Immature natural killer cell (primary cell): Measurements from ENCODE around the gene CIT. TPM values are rescaled to one million over a fixed set of nuclear protein-coding genes. Genes with fewer than 3 reads are reported as not detected.

Experiments
- DNase-seq, 3 donors: peaks; one replicate each; pipeline ENCODE4 v3.0.0; 2022; ENCODE audit warnings: mixed read lengths in 1 of 3
- H3K27ac Mint-ChIP-seq, 6 donors: one replicate each; pipeline ENCODE4 v1.8.0; 2020; ENCODE audit warnings: mixed read lengths in 6 of 6, mild to moderate bottlenecking in 5 of 6, inconsistent platforms in 4 of 6, moderate library complexity in 3 of 6
- H3K27me3 Mint-ChIP-seq, 3 donors: one replicate each; pipeline ENCODE4 v1.8.0; 2020 to 2021; ENCODE audit warnings: low read depth in 3 of 3, mild to moderate bottlenecking in 3 of 3, mixed read lengths in 3 of 3, moderate library complexity in 3 of 3, inconsistent platforms in 1 of 3
- H3K36me3 Mint-ChIP-seq, 3 donors: one replicate each; pipeline ENCODE4 v1.8.0; 2020; ENCODE audit warnings: mixed read lengths in 3 of 3, inconsistent platforms in 2 of 3, mild to moderate bottlenecking in 2 of 3
- H3K4me1 Mint-ChIP-seq, 2 donors: one replicate each; pipeline ENCODE4 v1.8.0; 2020; ENCODE audit warnings: inconsistent platforms in 2 of 2, mild to moderate bottlenecking in 2 of 2, mixed read lengths in 2 of 2, moderate library complexity in 1 of 2
- H3K4me3 Mint-ChIP-seq, 5 donors: one replicate each; pipeline ENCODE4 v1.8.0; 2020; ENCODE audit warnings: mild to moderate bottlenecking in 5 of 5, mixed read lengths in 5 of 5, inconsistent platforms in 3 of 5, moderate library complexity in 3 of 5
- H3K9me3 Mint-ChIP-seq, 6 donors: one replicate each; pipeline ENCODE4 v1.8.0; 2020; ENCODE audit warnings: mild to moderate bottlenecking in 6 of 6, mixed read lengths in 6 of 6, inconsistent platforms in 4 of 6, moderate library complexity in 3 of 6
- polyA plus RNA-seq, 3 donors: library from polyadenylated mRNA; unstranded; fragments of 300-500 nt; fragmentation: Illumina TruSeq; gene quantifications; one replicate each; pipeline ENCODE4 v1.2.3, GENCODE V29; 2021

CIT gene
- polyA plus RNA-seq, 3 donors from 2014 or later = 0.75 TPM; not detected in 2

- peaks cover 0 to 2% (median 0%) of the 10 kb centered on the region in 3 donors for H3K27me3 Mint-ChIP-seq
- DNase-seq = no peak
- H3K36me3 Mint-ChIP-seq = peaks cover 0 to 7% (median 6%) of the 10 kb centered on the region in 3 donors
- H3K4me1 Mint-ChIP-seq = no peaks in the 10 kb centered on the region
- no peaks in the 10 kb centered on the region for H3K9me3 Mint-ChIP-seq
- no peak overlapping the region for H3K27ac Mint-ChIP-seq
- H3K4me3 Mint-ChIP-seq = no peak overlapping the region
Measured at GRCh38 chr12:119840582-119840981, 36.5 kb downstream of the CIT start.

GRCh38 chr12:119840168-119840567, 37.0 kb downstream of the CIT start:
- H3K4me1 Mint-ChIP-seq = no peaks in the 10 kb centered on the region
- H3K27ac Mint-ChIP-seq = no peak overlapping the region
- H3K4me3 Mint-ChIP-seq = no peak overlapping the region
- H3K36me3 Mint-ChIP-seq = peaks cover 0 to 7% (median 6%) of the 10 kb centered on the region in 3 donors
- H3K9me3 Mint-ChIP-seq = no peaks in the 10 kb centered on the region
- no peak for DNase-seq
- H3K27me3 Mint-ChIP-seq = peaks cover 0 to 2% (median 0%) of the 10 kb centered on the region in 3 donors

GRCh38 chr12:119838826-119839600, 38.1 kb downstream of the CIT start:
- no peak overlapping the region for H3K4me3 Mint-ChIP-seq
- DNase-seq = no peak
- H3K36me3 Mint-ChIP-seq = peaks cover 0 to 7% (median 6%) of the 10 kb centered on the region in 3 donors
- no peaks in the 10 kb centered on the region for H3K9me3 Mint-ChIP-seq
- no peaks in the 10 kb centered on the region for H3K4me1 Mint-ChIP-seq
- no peak overlapping the region for H3K27ac Mint-ChIP-seq
- H3K27me3 Mint-ChIP-seq = peaks cover 0 to 2% (median 0%) of the 10 kb centered on the region in 3 donors

GRCh38 chr12:119836781-119837180, 40.3 kb downstream of the CIT start:
- H3K36me3 Mint-ChIP-seq = peaks cover 0 to 5% (median 4%) of the 10 kb centered on the region in 3 donors
- peaks cover 0 to 2% (median 0%) of the 10 kb centered on the region in 3 donors for H3K27me3 Mint-ChIP-seq
- no peak overlapping the region for H3K27ac Mint-ChIP-seq
- H3K4me1 Mint-ChIP-seq = no peaks in the 10 kb centered on the region
- H3K4me3 Mint-ChIP-seq = no peak overlapping the region
- H3K9me3 Mint-ChIP-seq = no peaks in the 10 kb centered on the region
- no peak for DNase-seq

- Mint-ChIP-seq H3K4me1 (no peaks in the 10 kb centered on the region), H3K27me3 (peaks cover 0 to 2% (median 0%) of the 10 kb centered on the region in 3 donors), H3K36me3 (peaks cover 0 to 4% (median 0%) of the 10 kb centered on the region in 3 donors), H3K4me3 (no peak overlapping the region), H3K9me3 (no peaks in the 10 kb centered on the region), H3K27ac (no peak overlapping the region)
- DNase-seq = no peak
Measured at GRCh38 chr12:119835068-119835467, 42.1 kb downstream of the CIT start.

GRCh38 chr12:119829439-119829838, 47.7 kb downstream of the CIT start:
- Mint-ChIP-seq H3K27ac (no peak overlapping the region), H3K9me3 (no peaks in the 10 kb centered on the region), H3K36me3 (peaks cover 0 to 4% (median 0%) of the 10 kb centered on the region in 3 donors), H3K4me3 (no peak overlapping the region), H3K4me1 (no peaks in the 10 kb centered on the region), H3K27me3 (no peaks in the 10 kb centered on the region)
- DNase-seq = no peak

- Mint-ChIP-seq H3K27ac (peak overlapping the region in 1 of 6 donors; percentile 60), H3K4me1 (no peaks in the 10 kb centered on the region), H3K4me3 (peak overlapping the region in 1 of 5 donors; percentile 57), H3K9me3 (no peaks in the 10 kb centered on the region), H3K27me3 (no peaks in the 10 kb centered on the region), H3K36me3 (peaks cover 0 to 4% (median 0%) of the 10 kb centered on the region in 3 donors)
- peak in 1 of 3 donors; percentile 5 for DNase-seq
Measured at GRCh38 chr12:119828300-119828699, 48.8 kb downstream of the CIT start.

- no peak overlapping the region for H3K27ac Mint-ChIP-seq
- peaks cover 0 to 3% (median 0%) of the 10 kb centered on the region in 3 donors for H3K36me3 Mint-ChIP-seq
- H3K9me3 Mint-ChIP-seq = no peaks in the 10 kb centered on the region
- no peak overlapping the region for H3K4me3 Mint-ChIP-seq
- no peak for DNase-seq
- no peaks in the 10 kb centered on the region for H3K4me1 Mint-ChIP-seq
- H3K27me3 Mint-ChIP-seq = no peaks in the 10 kb centered on the region
Measured at GRCh38 chr12:119827760-119828159, 49.4 kb downstream of the CIT start.

- H3K4me3 Mint-ChIP-seq = no peak overlapping the region
- no peak for DNase-seq
- no peaks in the 10 kb centered on the region for H3K36me3 Mint-ChIP-seq
- no peaks in the 10 kb centered on the region for H3K9me3 Mint-ChIP-seq
- H3K27ac Mint-ChIP-seq = no peak overlapping the region
- no peaks in the 10 kb centered on the region for H3K27me3 Mint-ChIP-seq
- no peaks in the 10 kb centered on the region for H3K4me1 Mint-ChIP-seq
Measured at GRCh38 chr12:119826661-119827445, 50.3 kb downstream of the CIT start.

- no peak overlapping the region for H3K27ac Mint-ChIP-seq
- H3K4me1 Mint-ChIP-seq = no peaks in the 10 kb centered on the region
- H3K36me3 Mint-ChIP-seq = no peaks in the 10 kb centered on the region
Measured at GRCh38 chr12:119825262-119825661, 51.9 kb downstream of the CIT start.

GRCh38 chr12:119822046-119822445, 55.1 kb downstream of the CIT start:
- no peak overlapping the region for H3K4me3 Mint-ChIP-seq

More at GRCh38 chr12:119825262-119825661, 51.9 kb downstream of the CIT start:
- Mint-ChIP-seq H3K27me3 (no peaks in the 10 kb centered on the region), H3K4me3 (no peak overlapping the region), H3K9me3 (no peaks in the 10 kb centered on the region)
- no peak for DNase-seq

GRCh38 chr12:119819322-119819721, 57.8 kb downstream of the CIT start:
- Mint-ChIP-seq H3K4me1 (no peaks in the 10 kb centered on the region), H3K36me3 (no peaks in the 10 kb centered on the region), H3K27me3 (no peaks in the 10 kb centered on the region), H3K9me3 (no peaks in the 10 kb centered on the region), H3K4me3 (no peak overlapping the region), H3K27ac (no peak overlapping the region)
- no peak for DNase-seq

More at GRCh38 chr12:119822046-119822445, 55.1 kb downstream of the CIT start:
- no peaks in the 10 kb centered on the region for H3K9me3 Mint-ChIP-seq
- H3K27me3 Mint-ChIP-seq = no peaks in the 10 kb centered on the region
- H3K4me1 Mint-ChIP-seq = no peaks in the 10 kb centered on the region
- H3K36me3 Mint-ChIP-seq = no peaks in the 10 kb centered on the region
- no peak overlapping the region for H3K27ac Mint-ChIP-seq
- no peak for DNase-seq

GRCh38 chr12:119817546-119818343, 59.4 kb downstream of the CIT start:
- no peak overlapping the region for H3K27ac Mint-ChIP-seq
- H3K9me3 Mint-ChIP-seq = no peaks in the 10 kb centered on the region
- no peaks in the 10 kb centered on the region for H3K4me1 Mint-ChIP-seq
- no peaks in the 10 kb centered on the region for H3K27me3 Mint-ChIP-seq
- no peak overlapping the region for H3K4me3 Mint-ChIP-seq
- DNase-seq = no peak
- H3K36me3 Mint-ChIP-seq = peaks cover 0 to 3% (median 0%) of the 10 kb centered on the region in 3 donors
